Psoas muscle (tissue), 8 donors: ENCODE measurements around the gene F7. TPM values are rescaled to one million over a fixed set of nuclear protein-coding genes. Genes with fewer than 3 reads are reported as not detected.

ENCODE experiments used
- ATAC-seq, 4 donors: fragments of 200-7000 bp; cut with Tn5 transposase; one replicate each; pipeline ENCODE4 v1.9.1; 2020; ENCODE audit warnings: moderate library complexity in 3 of 4, mild to moderate bottlenecking in 2 of 4
- DNase-seq, 2 donors: peaks; one replicate each; pipeline ENCODE4 v3.0.0-alpha.2; 2020
- H3K27ac ChIP-seq: fragments of 200-600 bp; one replicate; pipeline ENCODE4 v1.8.0; 2022
- H3K27me3 ChIP-seq, 3 donors: fragments of 200-600 bp in 1 of 3; one replicate each; pipeline versions ENCODE4 v1.6.1 to v1.8.0; 2013 to 2022; ENCODE audit warnings: low read length in 2 of 3, mild to moderate bottlenecking in 2 of 3, moderate library complexity in 1 of 3; ENCODE audit not compliant: insufficient read depth in 3 of 3
- H3K36me3 ChIP-seq, 2 donors: fragments of 200-600 bp in 1 of 2; one replicate each; pipeline versions ENCODE4 v1.6.1 to v1.8.0; 2013 to 2022; ENCODE audit warnings: low read depth in 1 of 2, mild to moderate bottlenecking in 1 of 2, moderate library complexity in 1 of 2; ENCODE audit not compliant: insufficient read depth in 1 of 2
- H3K4me1 ChIP-seq: fragments of 200-600 bp; one replicate; pipeline ENCODE4 v1.8.0; 2022
- H3K4me3 ChIP-seq: fragments of 200-600 bp; one replicate; pipeline ENCODE4 v1.8.0; 2022; ENCODE audit warnings: mild to moderate bottlenecking
- H3K9me3 ChIP-seq: fragments of 200-600 bp; one replicate; pipeline ENCODE4 v1.8.0; 2022
- WGBS, 3 donors: extraction: QIAGEN DNeasy Blood & Tissue Kit; methylation state at CpG; one replicate each; pipeline versions ENCODE4 v1.1.6 to v1.1.7; 2013; 5-methylcytosine and 5-hydroxymethylcytosine counted together
- intact Hi-C, 2 donors: fragments of 100-400 bp; cut with DNase I; formaldehyde crosslinking; loops; one replicate each; pipeline versions ENCODE4 v1.11.0 to v1.14.2; 2022
- polyA plus RNA-seq, 3 donors: library from polyadenylated mRNA; stranded (reverse); fragments of 200-250 nt; gene quantifications; one replicate each; pipeline ENCODE4 v1.2.3, GENCODE V29; 2013
- total RNA-seq, 4 donors: library from RNA; stranded (reverse); fragmentation: NEBNext Ultra II Directional in 2 of 4; extraction: Animal tissue kit (Norgen Biotek cat#: 25700) in 2 of 4; gene quantifications; one replicate each; pipeline versions ENCODE4 v1.2.1 to v1.2.4, GENCODE V29; 2021 to 2023
- TF ChIP-seq, protein P1 (sequence below): fragments of 200-600 bp; IDR thresholded peaks from one replicate; pipeline ENCODE4 v1.8.0; 2022; ENCODE audit warnings: antibody characterized with exemption
- donor health status: healthy with polysubstance abuse.
- donor health status: DM: no; HTN: no; CAD: no; lungs with moderate emphysema.
- donor health status: Bipolar disorder and iron deficiency.
- donor health status: healthy.
- donor health status: DM: yes; HTN: yes; CAD: no.
- donor health status: DM: no; HTN: no; CAD: no.
- donor health status: DM: no; HTN: no; CAD: no.
- donor health status: DM: yes; HTN: yes; CAD: no.

F7 gene
- total and polyA plus RNA-seq, 7 donors, result 0.08 to 0.20 (median 0.10) TPM; not detected in 4

DNA sequence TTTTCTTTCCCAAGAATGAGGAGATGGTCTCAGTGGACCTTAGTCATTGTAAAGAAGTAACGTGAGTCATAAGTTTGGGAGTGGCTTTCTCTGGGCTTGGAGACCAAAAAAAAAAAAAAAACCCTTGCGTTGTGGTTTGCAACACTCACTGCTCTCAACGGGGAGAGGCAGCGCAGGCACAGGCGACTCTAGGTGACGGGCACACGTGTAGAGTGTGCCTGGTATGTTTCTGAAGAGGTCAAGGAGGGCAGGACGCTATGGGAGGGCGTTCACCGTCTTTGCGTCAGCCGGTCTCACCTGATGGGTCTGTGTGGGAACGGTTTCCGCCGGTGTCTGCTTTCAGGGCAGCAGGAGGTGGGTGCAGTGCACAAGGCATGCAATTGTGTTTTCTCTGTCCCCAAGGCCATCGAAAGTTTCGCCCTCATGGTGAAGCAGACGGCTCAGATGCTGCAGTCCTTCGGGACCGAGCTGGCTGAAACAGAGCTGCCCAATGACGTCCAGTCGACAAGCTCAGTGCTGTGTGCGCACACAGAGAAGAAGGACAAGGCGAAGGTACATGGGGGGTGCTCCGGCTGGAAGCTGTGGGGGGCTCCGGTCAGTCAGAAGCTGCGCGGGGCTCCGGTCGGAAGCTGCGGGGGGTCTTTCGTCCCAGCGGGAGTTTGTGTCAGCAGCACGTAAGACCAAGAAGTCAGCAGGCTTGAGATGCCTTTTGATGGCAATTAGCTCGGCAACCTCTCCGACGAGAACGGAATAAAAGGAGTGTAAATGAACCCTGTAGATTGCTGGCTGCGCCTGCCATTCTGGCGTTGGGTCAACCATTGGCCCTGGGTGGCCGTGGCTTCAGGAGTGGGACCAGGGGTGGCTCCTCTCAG lies 40.8 kb upstream of the F7 start:
- WGBS, 3 donors, result 79 to 83% (median 80%) methylated on average over 41 of the region's 41 CpGs
- intact Hi-C loops, result no loop called here
- no peaks in the 10 kb centered on the region for H3K36me3 ChIP-seq
- H3K4me1 ChIP-seq, result no peaks in the 10 kb centered on the region
- H3K27ac ChIP-seq, result no peak overlapping the region
- H3K4me3 ChIP-seq, result no peak overlapping the region
- H3K27me3 ChIP-seq, result peaks cover 0 to 9% (median 0%) of the 10 kb centered on the region in 3 donors
- no peaks in the 10 kb centered on the region for H3K9me3 ChIP-seq
- TF ChIP-seq, protein P1, sequence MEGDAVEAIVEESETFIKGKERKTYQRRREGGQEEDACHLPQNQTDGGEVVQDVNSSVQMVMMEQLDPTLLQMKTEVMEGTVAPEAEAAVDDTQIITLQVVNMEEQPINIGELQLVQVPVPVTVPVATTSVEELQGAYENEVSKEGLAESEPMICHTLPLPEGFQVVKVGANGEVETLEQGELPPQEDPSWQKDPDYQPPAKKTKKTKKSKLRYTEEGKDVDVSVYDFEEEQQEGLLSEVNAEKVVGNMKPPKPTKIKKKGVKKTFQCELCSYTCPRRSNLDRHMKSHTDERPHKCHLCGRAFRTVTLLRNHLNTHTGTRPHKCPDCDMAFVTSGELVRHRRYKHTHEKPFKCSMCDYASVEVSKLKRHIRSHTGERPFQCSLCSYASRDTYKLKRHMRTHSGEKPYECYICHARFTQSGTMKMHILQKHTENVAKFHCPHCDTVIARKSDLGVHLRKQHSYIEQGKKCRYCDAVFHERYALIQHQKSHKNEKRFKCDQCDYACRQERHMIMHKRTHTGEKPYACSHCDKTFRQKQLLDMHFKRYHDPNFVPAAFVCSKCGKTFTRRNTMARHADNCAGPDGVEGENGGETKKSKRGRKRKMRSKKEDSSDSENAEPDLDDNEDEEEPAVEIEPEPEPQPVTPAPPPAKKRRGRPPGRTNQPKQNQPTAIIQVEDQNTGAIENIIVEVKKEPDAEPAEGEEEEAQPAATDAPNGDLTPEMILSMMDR, result no peak
- peak in 3 of 4 donors; percentile 47 to 71 (median 50) for ATAC-seq
- peak in 1 of 2 donors; percentile 52 for DNase-seq

DNA sequence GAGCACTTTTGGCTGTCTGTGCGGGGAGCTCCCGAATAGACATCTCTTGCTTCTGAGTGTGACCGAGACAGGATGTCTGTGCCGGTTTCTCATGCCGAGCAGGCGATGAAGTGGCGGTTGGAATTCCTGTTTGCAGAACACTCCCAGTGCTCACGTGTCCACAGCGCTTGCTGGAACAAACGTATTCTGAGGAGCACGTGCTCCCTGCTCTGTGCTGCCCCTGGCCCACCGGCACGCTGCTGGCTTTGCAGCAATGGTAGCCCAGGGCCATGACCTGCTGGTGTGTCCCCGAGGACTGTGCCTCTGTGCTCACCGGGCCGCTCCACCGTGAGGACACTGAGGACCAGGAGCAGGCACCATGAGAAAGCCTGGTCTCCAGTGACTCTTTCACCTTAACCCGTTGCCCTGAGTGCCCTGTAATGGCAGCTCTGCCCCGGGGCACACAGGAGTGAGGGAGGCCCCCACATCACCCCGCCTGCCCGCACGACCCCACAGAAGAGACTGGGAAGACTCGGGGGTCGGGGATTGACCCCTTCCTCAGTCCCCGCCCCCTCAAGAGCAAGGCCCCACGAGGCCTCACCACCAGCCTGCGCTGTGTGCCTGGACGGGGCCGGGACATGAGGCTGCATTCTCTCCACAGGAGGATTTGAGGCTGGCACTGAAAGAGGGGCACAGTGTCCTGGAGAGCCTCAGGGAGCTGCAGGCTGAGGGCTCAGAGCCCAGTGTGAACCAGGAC lies 40.0 kb upstream of the F7 start:
- peaks cover 0 to 9% (median 0%) of the 10 kb centered on the region in 3 donors for H3K27me3 ChIP-seq
- no peak overlapping the region for H3K4me3 ChIP-seq
- H3K4me1 ChIP-seq, result no peaks in the 10 kb centered on the region
- H3K36me3 ChIP-seq, result no peaks in the 10 kb centered on the region
- H3K9me3 ChIP-seq, result no peaks in the 10 kb centered on the region
- intact Hi-C loops, result no loop called here
- no peak overlapping the region for H3K27ac ChIP-seq
- DNase-seq, result peak in 1 of 2 donors; percentile 51
- TF ChIP-seq, protein P1, result no peak
- WGBS, 3 donors, result 78 to 86% (median 84%) methylated on average over 29 of the region's 29 CpGs
- ATAC-seq, result peak in 1 of 4 donors; percentile 24

DNA sequence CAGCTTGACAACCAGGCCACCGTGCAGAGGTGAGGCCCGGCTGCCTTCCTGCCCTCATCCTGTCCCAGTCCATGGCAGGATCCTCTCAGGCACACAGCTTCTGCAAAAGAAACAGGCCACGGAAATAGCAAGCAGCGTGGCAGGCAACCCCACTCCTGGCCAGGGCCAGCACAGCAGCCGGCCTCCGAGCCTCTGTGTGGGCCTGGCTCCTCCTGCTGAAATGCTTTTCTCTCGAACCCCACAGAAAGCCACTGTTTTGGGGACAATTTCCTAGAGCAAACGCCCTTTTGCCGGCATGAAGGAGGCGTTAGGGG lies 39.5 kb upstream of the F7 start:
- DNase-seq (peak in 1 of 2 donors; percentile 23), ATAC-seq (no peak)
- Histone ChIP-seq H3K27me3 (peaks cover 0 to 9% (median 0%) of the 10 kb centered on the region in 3 donors), H3K9me3 (no peaks in the 10 kb centered on the region), H3K27ac (no peak overlapping the region), H3K36me3 (no peaks in the 10 kb centered on the region), H3K4me1 (no peaks in the 10 kb centered on the region), H3K4me3 (no peak overlapping the region)
- 89 to 94% (median 93%) methylated on average over 10 of the region's 10 CpGs for WGBS, 3 donors
- intact Hi-C loops, result no loop called here
- TF ChIP-seq, protein P1, result no peak

DNA sequence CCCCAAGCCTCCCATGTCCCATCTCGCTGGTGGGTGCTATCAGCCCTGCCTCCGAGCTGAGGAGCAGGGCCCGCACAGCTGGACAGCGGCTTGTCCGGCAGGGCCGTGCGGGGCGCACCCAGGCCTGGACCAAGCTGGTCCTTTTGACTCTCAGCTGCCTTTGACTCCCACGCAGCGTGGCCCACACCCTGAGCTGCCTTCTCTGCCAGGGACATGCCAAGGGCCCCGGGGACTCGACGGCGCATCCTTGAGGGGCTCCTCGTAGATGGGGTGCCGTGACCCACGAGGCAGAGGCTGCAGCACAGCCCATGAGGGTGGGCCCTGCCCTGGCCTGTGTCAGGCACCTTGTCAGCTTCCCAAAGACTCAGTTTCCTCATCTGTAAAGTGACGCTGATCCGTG lies 38.8 kb upstream of the F7 start:
- Histone ChIP-seq H3K36me3 (no peaks in the 10 kb centered on the region), H3K27ac (no peak overlapping the region), H3K9me3 (no peaks in the 10 kb centered on the region), H3K4me3 (no peak overlapping the region), H3K27me3 (peaks cover 0 to 9% (median 0%) of the 10 kb centered on the region in 3 donors), H3K4me1 (no peaks in the 10 kb centered on the region)
- TF ChIP-seq, protein P1, result no peak
- peak in 1 of 2 donors; percentile 39 for DNase-seq
- intact Hi-C loops, result no loop called here
- 94% methylated on average over 19 of the region's 19 CpGs for WGBS, 3 donors
- ATAC-seq, result no peak
